K562 (cell line): ENCODE measurements around the gene INVS.

ENCODE experiments used
- NR2C2 ChIP-seq, 2 experiments: fragments of 200-800 bp in 1 of 2; sonication (Bioruptor generic) in 1 of 2; sonication (generic) in 1 of 2; formaldehyde crosslinking in 1 of 2; IDR thresholded peaks; 2 replicates each; pipeline versions ENCODE4 v1.6.1 to v1.8.0; 2016 to 2022; ENCODE audit warnings: mild to moderate bottlenecking in 1 of 2, missing compliant biosample characterization in 1 of 2, missing genetic modification characterization in 1 of 2, missing genetic modification reagents in 1 of 2
- POLR2A ChIP-seq: fragments of 450-650 bp; conservative IDR thresholded peaks from 2 replicates; pipeline ENCODE4 v1.6.1; 2016
- ZNF12 ChIP-seq: sonication (generic); formaldehyde crosslinking; IDR thresholded peaks from 2 replicates; pipeline ENCODE4 v1.4.0; 2020; ENCODE audit warnings: mild to moderate bottlenecking, missing genetic modification reagents
- TF ChIP-seq, protein P1 (sequence below), 3 experiments: IDR thresholded peaks in 2 of 3; conservative IDR thresholded peaks in 1 of 3; 2 replicates each; pipeline ENCODE4 v1.5.1; 2011 to 2012; ENCODE audit warnings: low read length in 3 of 3, mild to moderate bottlenecking in 3 of 3, control low read depth in 2 of 3, improper control_type of control experiment in 1 of 3, inconsistent platforms in 1 of 3, low read depth in 1 of 3, mixed read lengths in 1 of 3, moderate library complexity in 1 of 3; ENCODE audit not compliant: insufficient read depth in 2 of 3
- TF ChIP-seq, protein P2 (sequence below): sonication (generic); formaldehyde crosslinking; IDR thresholded peaks from 2 replicates; pipeline ENCODE4 v1.4.0; 2020; ENCODE audit warnings: mild to moderate bottlenecking, missing genetic modification reagents

DNA sequence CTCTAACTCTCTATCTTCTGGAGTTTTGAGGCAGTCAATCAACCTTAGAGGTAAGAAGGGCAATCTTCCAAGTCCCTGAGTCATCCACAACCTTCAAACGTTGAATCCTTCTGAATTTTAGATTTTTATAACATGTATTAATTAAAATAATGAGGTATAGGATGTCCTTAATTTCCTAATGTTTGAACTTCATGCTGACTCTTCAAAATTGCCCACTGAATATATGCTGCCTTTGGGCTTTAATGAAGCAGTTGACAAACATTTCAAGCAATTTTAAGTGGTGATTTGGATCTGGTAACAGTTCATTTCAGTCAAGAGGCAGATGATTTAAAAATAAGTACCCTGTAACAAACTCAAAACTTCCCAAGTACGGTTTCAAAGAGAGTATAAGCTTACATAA lies 26.2 kb upstream of the INVS start:
- TF ChIP-seq POLR2A (no peak), NR2C2 (CRISPR knock-in tag; IDR thresholded peaks at IDR 0.05) (no peak), NR2C2 (tag; IDR thresholded peaks at IDR 0.05) (no peak), ZNF12 (CRISPR knock-in tag) (no peak)
- TF ChIP-seq, protein P1, sequence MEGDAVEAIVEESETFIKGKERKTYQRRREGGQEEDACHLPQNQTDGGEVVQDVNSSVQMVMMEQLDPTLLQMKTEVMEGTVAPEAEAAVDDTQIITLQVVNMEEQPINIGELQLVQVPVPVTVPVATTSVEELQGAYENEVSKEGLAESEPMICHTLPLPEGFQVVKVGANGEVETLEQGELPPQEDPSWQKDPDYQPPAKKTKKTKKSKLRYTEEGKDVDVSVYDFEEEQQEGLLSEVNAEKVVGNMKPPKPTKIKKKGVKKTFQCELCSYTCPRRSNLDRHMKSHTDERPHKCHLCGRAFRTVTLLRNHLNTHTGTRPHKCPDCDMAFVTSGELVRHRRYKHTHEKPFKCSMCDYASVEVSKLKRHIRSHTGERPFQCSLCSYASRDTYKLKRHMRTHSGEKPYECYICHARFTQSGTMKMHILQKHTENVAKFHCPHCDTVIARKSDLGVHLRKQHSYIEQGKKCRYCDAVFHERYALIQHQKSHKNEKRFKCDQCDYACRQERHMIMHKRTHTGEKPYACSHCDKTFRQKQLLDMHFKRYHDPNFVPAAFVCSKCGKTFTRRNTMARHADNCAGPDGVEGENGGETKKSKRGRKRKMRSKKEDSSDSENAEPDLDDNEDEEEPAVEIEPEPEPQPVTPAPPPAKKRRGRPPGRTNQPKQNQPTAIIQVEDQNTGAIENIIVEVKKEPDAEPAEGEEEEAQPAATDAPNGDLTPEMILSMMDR (IDR thresholded peaks at IDR 0.05 in 2 of 3, conservative IDR thresholded peaks at IDR 0.05 in 1 of 3; ENCODE audit: insufficient read depth in 2 of 3, low read depth in 1 of 3, low read length in 3 of 3) = no peak
- TF ChIP-seq, protein P2, sequence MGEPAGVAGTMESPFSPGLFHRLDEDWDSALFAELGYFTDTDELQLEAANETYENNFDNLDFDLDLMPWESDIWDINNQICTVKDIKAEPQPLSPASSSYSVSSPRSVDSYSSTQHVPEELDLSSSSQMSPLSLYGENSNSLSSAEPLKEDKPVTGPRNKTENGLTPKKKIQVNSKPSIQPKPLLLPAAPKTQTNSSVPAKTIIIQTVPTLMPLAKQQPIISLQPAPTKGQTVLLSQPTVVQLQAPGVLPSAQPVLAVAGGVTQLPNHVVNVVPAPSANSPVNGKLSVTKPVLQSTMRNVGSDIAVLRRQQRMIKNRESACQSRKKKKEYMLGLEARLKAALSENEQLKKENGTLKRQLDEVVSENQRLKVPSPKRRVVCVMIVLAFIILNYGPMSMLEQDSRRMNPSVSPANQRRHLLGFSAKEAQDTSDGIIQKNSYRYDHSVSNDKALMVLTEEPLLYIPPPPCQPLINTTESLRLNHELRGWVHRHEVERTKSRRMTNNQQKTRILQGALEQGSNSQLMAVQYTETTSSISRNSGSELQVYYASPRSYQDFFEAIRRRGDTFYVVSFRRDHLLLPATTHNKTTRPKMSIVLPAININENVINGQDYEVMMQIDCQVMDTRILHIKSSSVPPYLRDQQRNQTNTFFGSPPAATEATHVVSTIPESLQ = no peak
